ENCODE results near the gene SHISA7. TPM values are rescaled to one million over a fixed set of nuclear protein-coding genes. Genes with fewer than 3 reads are reported as not detected.

The SHISA7 gene
- total and polyA plus RNA-seq, 7 donors, result 0.04 to 0.41 (median 0.32) TPM; not detected in 3

- intact Hi-C loops (cut with DNase I), result no loop called here
Observed at GRCh38 chr19:55482156-55482961, 39.3 kb upstream of the SHISA7 start.

GRCh38 chr19:55481794-55482155 is 38.7 kb upstream of the SHISA7 start:
- TF ChIP-seq EP300 (IDR thresholded peaks at IDR 0.05) (no peak), POLR2A (IDR thresholded peaks at IDR 0.05) (no peak), POLR2AphosphoS5 (IDR thresholded peaks at IDR 0.05) (no peak), CTCF (IDR thresholded peaks at IDR 0.05) (no peak)
- H3K36me3 ChIP-seq, result peaks cover 0 to 24% (median 14%) of the 10 kb centered on the region in 4 donors
- H3K9me3 ChIP-seq, result no peaks in the 10 kb centered on the region
- H3K4me3 ChIP-seq, result no peak overlapping the region
- WGBS, 2 donors, result 89 to 94% methylated on average over 40 of the region's 40 CpGs
- intact Hi-C loops (cut with DNase I), result no loop called here
- H3K27me3 ChIP-seq, result no peaks in the 10 kb centered on the region
- no peak overlapping the region for H3K27ac ChIP-seq
- no peak for DNase-seq
- peaks cover 0 to 45% (median 42%) of the 10 kb centered on the region in 4 donors for H3K4me1 ChIP-seq

More at GRCh38 chr19:55482156-55482961, 39.3 kb upstream of the SHISA7 start:
- DNase-seq, result no peak
- Histone ChIP-seq H3K27me3 (no peaks in the 10 kb centered on the region), H3K27ac (no peak overlapping the region), H3K36me3 (peaks cover 0 to 24% (median 14%) of the 10 kb centered on the region in 4 donors), H3K4me3 (no peak overlapping the region), H3K4me1 (peaks cover 0 to 49% (median 45%) of the 10 kb centered on the region in 4 donors), H3K9me3 (no peaks in the 10 kb centered on the region)
- WGBS, 2 donors, result 95 to 96% methylated on average over 83 of the region's 83 CpGs
- TF ChIP-seq EP300 (IDR thresholded peaks at IDR 0.05), result no peak

GRCh38 chr19:55481148-55481793 is 38.2 kb upstream of the SHISA7 start:
- WGBS, 2 donors, result 96 to 97% methylated on average over 52 of the region's 52 CpGs
- H3K27ac ChIP-seq, result no peak overlapping the region
- no peaks in the 10 kb centered on the region for H3K27me3 ChIP-seq
- H3K4me1 ChIP-seq, result peaks cover 0 to 40% (median 36%) of the 10 kb centered on the region in 4 donors
- no peak overlapping the region for H3K4me3 ChIP-seq
- intact Hi-C loops (cut with DNase I), result no loop called here
- H3K36me3 ChIP-seq, result peaks cover 0 to 24% (median 14%) of the 10 kb centered on the region in 4 donors
- DNase-seq, result no peak
- TF ChIP-seq CTCF (IDR thresholded peaks at IDR 0.05) (no peak), EP300 (IDR thresholded peaks at IDR 0.05) (no peak), POLR2A (IDR thresholded peaks at IDR 0.05) (no peak), POLR2AphosphoS5 (IDR thresholded peaks at IDR 0.05) (no peak)
- H3K9me3 ChIP-seq, result no peaks in the 10 kb centered on the region

- H3K9me3 ChIP-seq, result no peaks in the 10 kb centered on the region
- peaks cover 3 to 30% (median 26%) of the 10 kb centered on the region in 4 donors for H3K4me1 ChIP-seq
- H3K4me3 ChIP-seq, result no peak overlapping the region
- peaks cover 0 to 24% (median 14%) of the 10 kb centered on the region in 4 donors for H3K36me3 ChIP-seq
- WGBS, 2 donors, result 72 to 80% methylated on average over 15 of the region's 15 CpGs
- intact Hi-C loops (cut with DNase I), result no loop called here
- DNase-seq, result no peak
- no peak overlapping the region for H3K27ac ChIP-seq
- no peaks in the 10 kb centered on the region for H3K27me3 ChIP-seq
- no peak for TF ChIP-seq POLR2AphosphoS5 (IDR thresholded peaks at IDR 0.05)
- TF ChIP-seq POLR2A (IDR thresholded peaks at IDR 0.05), result no peak
- TF ChIP-seq EP300 (IDR thresholded peaks at IDR 0.05), result no peak
- no peak for TF ChIP-seq CTCF (IDR thresholded peaks at IDR 0.05)
Observed at GRCh38 chr19:55479451-55480230, 36.5 kb upstream of the SHISA7 start.

GRCh38 chr19:55479045-55479444 is 35.9 kb upstream of the SHISA7 start:
- Histone ChIP-seq H3K9me3 (no peaks in the 10 kb centered on the region), H3K4me1 (peaks cover 3 to 24% (median 21%) of the 10 kb centered on the region in 4 donors), H3K27ac (no peak overlapping the region), H3K27me3 (no peaks in the 10 kb centered on the region), H3K4me3 (no peak overlapping the region), H3K36me3 (peaks cover 0 to 24% (median 14%) of the 10 kb centered on the region in 4 donors)
- intact Hi-C loops (cut with DNase I), result no loop called here
- DNase-seq, result no peak
- WGBS, 2 donors, result 89 to 93% methylated on average over 17 of the region's 17 CpGs
- TF ChIP-seq POLR2A (IDR thresholded peaks at IDR 0.05) (no peak), POLR2AphosphoS5 (IDR thresholded peaks at IDR 0.05) (no peak)
